Measurements from ENCODE around the gene ZBTB20. TPM values are rescaled to one million over a fixed set of nuclear protein-coding genes. Genes with fewer than 3 reads are reported as not detected.

ZBTB20 gene
- total RNA-seq, 4 donors from 2014 or later = 69.9 to 112 (median 80.8) TPM

DNA sequence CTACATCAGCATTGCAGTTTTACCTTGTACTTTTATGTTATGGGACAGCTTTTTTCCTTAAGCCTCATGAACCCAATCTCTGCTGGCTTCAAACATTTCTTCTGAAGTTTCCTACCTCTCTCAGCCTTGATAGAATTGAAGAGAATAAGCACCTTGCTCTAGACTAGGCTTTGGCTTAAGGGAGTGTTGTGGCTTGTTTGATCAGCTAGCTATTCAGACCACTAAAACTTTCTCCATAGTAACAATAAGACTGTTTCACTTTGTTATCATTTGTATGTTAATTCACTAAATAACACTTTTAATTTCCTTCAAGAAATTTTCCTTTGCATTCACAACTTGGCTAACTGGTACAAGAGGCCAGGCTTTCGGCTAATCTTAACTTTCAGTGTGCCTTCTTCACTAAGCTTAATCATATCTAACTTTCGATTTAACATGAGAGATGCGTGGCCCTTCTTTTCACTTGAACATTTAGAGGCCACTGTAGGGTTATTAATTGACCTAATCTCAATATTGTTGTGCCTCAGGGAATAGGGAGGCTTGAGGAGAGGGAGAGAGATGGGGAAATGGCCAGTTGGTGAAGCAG is 861.3 kb downstream of the ZBTB20 start:
- WGBS = 99% methylated on average over 3 of the region's 3 CpGs
- Histone ChIP-seq H3K4me1 (no peaks in the 10 kb centered on the region), H3K36me3 (no peaks in the 10 kb centered on the region), H3K4me3 (no peak overlapping the region), H3K27me3 (no peaks in the 10 kb centered on the region), H3K9me3 (no peaks in the 10 kb centered on the region), H3K27ac (replicated peaks in 1 of 4) (no peak overlapping the region)
- intact Hi-C loops (cut with DNase I) = no loop called here
- no peak for DNase-seq (ENCODE audit: extremely low spot score)
- TF ChIP-seq, protein P1, sequence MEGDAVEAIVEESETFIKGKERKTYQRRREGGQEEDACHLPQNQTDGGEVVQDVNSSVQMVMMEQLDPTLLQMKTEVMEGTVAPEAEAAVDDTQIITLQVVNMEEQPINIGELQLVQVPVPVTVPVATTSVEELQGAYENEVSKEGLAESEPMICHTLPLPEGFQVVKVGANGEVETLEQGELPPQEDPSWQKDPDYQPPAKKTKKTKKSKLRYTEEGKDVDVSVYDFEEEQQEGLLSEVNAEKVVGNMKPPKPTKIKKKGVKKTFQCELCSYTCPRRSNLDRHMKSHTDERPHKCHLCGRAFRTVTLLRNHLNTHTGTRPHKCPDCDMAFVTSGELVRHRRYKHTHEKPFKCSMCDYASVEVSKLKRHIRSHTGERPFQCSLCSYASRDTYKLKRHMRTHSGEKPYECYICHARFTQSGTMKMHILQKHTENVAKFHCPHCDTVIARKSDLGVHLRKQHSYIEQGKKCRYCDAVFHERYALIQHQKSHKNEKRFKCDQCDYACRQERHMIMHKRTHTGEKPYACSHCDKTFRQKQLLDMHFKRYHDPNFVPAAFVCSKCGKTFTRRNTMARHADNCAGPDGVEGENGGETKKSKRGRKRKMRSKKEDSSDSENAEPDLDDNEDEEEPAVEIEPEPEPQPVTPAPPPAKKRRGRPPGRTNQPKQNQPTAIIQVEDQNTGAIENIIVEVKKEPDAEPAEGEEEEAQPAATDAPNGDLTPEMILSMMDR (IDR thresholded peaks at IDR 0.05) = no peak
- TF ChIP-seq EP300 (IDR thresholded peaks at IDR 0.05) (no peak), POLR2AphosphoS5 (IDR thresholded peaks at IDR 0.05) (no peak)

GRCh38 chr3:114284644-114285043 is 862.4 kb downstream of the ZBTB20 start:
- Histone ChIP-seq H3K4me3 (no peak overlapping the region), H3K4me1 (no peaks in the 10 kb centered on the region), H3K9me3 (no peaks in the 10 kb centered on the region), H3K27me3 (no peaks in the 10 kb centered on the region), H3K27ac (replicated peaks in 1 of 4) (no peak overlapping the region), H3K36me3 (no peaks in the 10 kb centered on the region)
- DNase-seq (ENCODE audit: extremely low spot score) = no peak
- 95% methylated on average over 1 of the region's 1 CpG for WGBS
- TF ChIP-seq POLR2AphosphoS5 (IDR thresholded peaks at IDR 0.05) (no peak), POLR2A (IDR thresholded peaks at IDR 0.05; ENCODE audit: low read depth) (no peak), EP300 (IDR thresholded peaks at IDR 0.05) (no peak)
- TF ChIP-seq, protein P1 (IDR thresholded peaks at IDR 0.05) = no peak
- intact Hi-C loops (cut with DNase I) = no loop called here

Small RNAs within 50 kb of the gene (small RNA-seq; reads per million reads assigned to genes)
- gene MIR4796 = 0 to 0.17 (median 0) reads per million in 3 donors

Measured in esophagus muscularis mucosa (tissue), 4 donors.